CD14-positive monocyte (primary cell): Measurements from ENCODE around the gene CLTCL1. TPM values are rescaled to one million over a fixed set of nuclear protein-coding genes. Genes with fewer than 3 reads are reported as not detected.

Source experiments
- DNase-seq, 3 donors: peaks; one replicate each; pipeline ENCODE4 v3.0.0-alpha.2; 2011 to 2022
- H2AFZ ChIP-seq: 2 replicates; pipeline ENCODE4 v1.6.0; 2012; ENCODE audit warnings: mild to moderate bottlenecking, low read depth, low read length, inconsistent platforms; ENCODE audit not compliant: insufficient read depth, poor library complexity, severe bottlenecking
- H3K27ac ChIP-seq, 2 donors: 1 replicate in 1 of 2; 2 replicates in 1 of 2; pipeline ENCODE4 v1.5.1; 2012 to 2013; ENCODE audit warnings: low read length in 2 of 2, control low read depth in 1 of 2, inconsistent platforms in 1 of 2, low read depth in 1 of 2, mild to moderate bottlenecking in 1 of 2
- H3K27me3 ChIP-seq, 2 donors: one replicate each; pipeline versions ENCODE4 v1.6.0 to v1.6.1; 2011 to 2013; ENCODE audit warnings: low read length in 2 of 2; ENCODE audit not compliant: control insufficient read depth in 2 of 2, insufficient read depth in 2 of 2
- H3K36me3 ChIP-seq, 2 donors: replicated peaks in 1 of 2; 1 replicate in 1 of 2; 2 replicates in 1 of 2; pipeline versions ENCODE4 v1.5.1 to v1.6.1; 2012 to 2013; ENCODE audit warnings: low read length in 2 of 2, control low read depth in 1 of 2, inconsistent platforms in 1 of 2, mild to moderate bottlenecking in 1 of 2; ENCODE audit not compliant: insufficient read depth in 2 of 2, control insufficient read depth in 1 of 2
- H3K4me1 ChIP-seq, 2 donors: 1 replicate in 1 of 2; 2 replicates in 1 of 2; pipeline versions ENCODE4 v1.5.1 to v1.6.1; 2012 to 2013; ENCODE audit warnings: low read length in 2 of 2, control low read depth in 1 of 2, inconsistent platforms in 1 of 2, mild to moderate bottlenecking in 1 of 2, moderate library complexity in 1 of 2; ENCODE audit not compliant: insufficient read depth in 2 of 2, control insufficient read depth in 1 of 2
- H3K4me2 ChIP-seq: replicated peaks from 2 replicates; pipeline ENCODE3; 2012; ENCODE audit warnings: low read length, moderate library complexity, mild to moderate bottlenecking; ENCODE audit not compliant: poor library complexity, severe bottlenecking; ENCODE audit errors: extremely low read depth
- H3K4me3 ChIP-seq, 3 experiments: fragments of 200-600 bp in 1 of 3; sonication (generic) in 1 of 3; replicated peaks in 1 of 3; 1 replicate in 2 of 3; 2 replicates in 1 of 3; pipeline ENCODE4 v1.5.1; 2011 to 2013; ENCODE audit warnings: low read length in 3 of 3, mild to moderate bottlenecking in 3 of 3, control low read depth in 2 of 3, low read depth in 2 of 3, inconsistent platforms in 1 of 3, moderate library complexity in 1 of 3
- H3K79me2 ChIP-seq: 2 replicates; pipeline ENCODE4 v1.6.0; 2012; ENCODE audit warnings: mild to moderate bottlenecking, control low read depth, inconsistent platforms, low read length, moderate library complexity; ENCODE audit not compliant: insufficient read depth
- H3K9ac ChIP-seq: 2 replicates; pipeline ENCODE4 v1.6.0; 2017; ENCODE audit warnings: low read length, mild to moderate bottlenecking; ENCODE audit not compliant: insufficient read depth, poor library complexity, severe bottlenecking
- H3K9me3 ChIP-seq, 2 donors: replicated peaks in 1 of 2; 1 replicate in 1 of 2; 2 replicates in 1 of 2; pipeline versions ENCODE4 v1.5.1 to v1.6.1; 2012 to 2013; ENCODE audit warnings: low read length in 2 of 2, control low read depth in 1 of 2; ENCODE audit not compliant: control insufficient read depth in 1 of 2, insufficient read depth in 1 of 2
- H4K20me1 ChIP-seq: 2 replicates; pipeline ENCODE4 v1.6.0; 2012; ENCODE audit warnings: mild to moderate bottlenecking, low read length, control low read depth, moderate library complexity; ENCODE audit not compliant: insufficient read depth
- H3K27ac Mint-ChIP-seq, 7 donors: one replicate each; pipeline ENCODE4 v1.8.0; 2020; ENCODE audit warnings: mild to moderate bottlenecking in 7 of 7, mixed read lengths in 7 of 7, moderate library complexity in 6 of 7, inconsistent platforms in 2 of 7
- H3K27me3 Mint-ChIP-seq, 3 donors: one replicate each; pipeline ENCODE4 v1.8.0; 2021 to 2022; ENCODE audit warnings: low read depth in 3 of 3, mild to moderate bottlenecking in 3 of 3, mixed read lengths in 3 of 3, moderate library complexity in 3 of 3, inconsistent platforms in 1 of 3
- H3K36me3 Mint-ChIP-seq, 2 donors: one replicate each; pipeline ENCODE4 v1.8.0; 2020; ENCODE audit warnings: mixed read lengths in 2 of 2, inconsistent platforms in 1 of 2, mild to moderate bottlenecking in 1 of 2
- H3K4me1 Mint-ChIP-seq: one replicate; pipeline ENCODE4 v1.8.0; 2020; ENCODE audit warnings: mild to moderate bottlenecking, mixed read lengths
- H3K4me3 Mint-ChIP-seq, 2 donors: one replicate each; pipeline ENCODE4 v1.8.0; 2020; ENCODE audit warnings: mild to moderate bottlenecking in 2 of 2, mixed read lengths in 2 of 2, moderate library complexity in 1 of 2
- H3K9me3 Mint-ChIP-seq, 7 donors: one replicate each; pipeline ENCODE4 v1.8.0; 2020 to 2022; ENCODE audit warnings: mixed read lengths in 7 of 7, mild to moderate bottlenecking in 6 of 7, moderate library complexity in 6 of 7, inconsistent platforms in 2 of 7
- WGBS: methylation state at CpG from one replicate; pipeline ENCODE4 v1.1.5; 2013; ENCODE audit warnings: missing lambda C conversion rate; ENCODE audit not compliant: insufficient coverage; 5-methylcytosine and 5-hydroxymethylcytosine counted together
- intact Hi-C, 2 donors: fragments of 100-400 bp; cut with micrococcal nuclease; formaldehyde crosslinking; loops; one replicate each; pipeline versions ENCODE4 v1.15.0 to v1.15.1; 2023
- polyA plus RNA-seq, 3 donors: library from polyadenylated mRNA; depleted of rRNA in 1 of 3; unstranded in 2 of 3; stranded (reverse) in 1 of 3; fragments of 300-500 nt in 2 of 3; fragments of >200 nt in 1 of 3; fragmentation: Illumina TruSeq in 2 of 3; gene quantifications; 1 replicate in 2 of 3; 2 replicates in 1 of 3; pipeline ENCODE4 v1.2.3, GENCODE V29; 2012 to 2021
- TF ChIP-seq, protein P1 (sequence below): fragments of 200-600 bp; IDR thresholded peaks from one replicate; pipeline ENCODE4 v1.8.0; 2022; ENCODE audit warnings: antibody characterized with exemption, mild to moderate bottlenecking

Gene CLTCL1
- polyA plus RNA-seq, 3 donors: 5.1 to 17.0 (median 6.1) TPM

DNA sequence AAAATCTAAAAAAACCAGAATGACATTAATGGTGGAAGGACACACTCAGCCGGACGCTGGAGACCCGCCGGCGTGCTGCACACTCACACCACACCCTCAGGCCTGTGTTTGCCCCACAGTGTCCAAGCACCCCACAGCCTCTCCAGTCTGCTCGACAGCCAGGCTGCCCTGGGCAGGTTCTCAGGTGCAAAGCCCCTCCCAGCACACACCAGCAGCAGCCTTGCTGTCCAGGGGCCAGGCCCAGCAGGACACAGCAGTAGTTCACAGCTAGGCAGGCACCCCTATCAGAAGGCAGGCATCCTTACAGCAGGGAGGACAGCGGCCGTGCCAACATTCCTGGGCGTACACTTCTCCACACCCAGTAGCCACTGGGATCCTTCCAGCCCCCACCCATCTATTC lies 111.3 kb downstream of the CLTCL1 start:
- Histone ChIP-seq H3K4me3 (no peak overlapping the region), H3K79me2 (no peaks in the 10 kb centered on the region), H3K27ac (no peak overlapping the region), H3K4me2 (no peak overlapping the region), H4K20me1 (peaks cover 6% of the 10 kb centered on the region), H3K9ac (no peak overlapping the region), H3K9me3 (no peaks in the 10 kb centered on the region), H2AFZ (no peak overlapping the region), H3K27me3 (no peaks in the 10 kb centered on the region), H3K4me1 (peaks cover 15 to 25% of the 10 kb centered on the region in 2 donors), H3K36me3 (peaks cover 7 to 20% of the 10 kb centered on the region in 2 donors)
- TF ChIP-seq, protein P1, sequence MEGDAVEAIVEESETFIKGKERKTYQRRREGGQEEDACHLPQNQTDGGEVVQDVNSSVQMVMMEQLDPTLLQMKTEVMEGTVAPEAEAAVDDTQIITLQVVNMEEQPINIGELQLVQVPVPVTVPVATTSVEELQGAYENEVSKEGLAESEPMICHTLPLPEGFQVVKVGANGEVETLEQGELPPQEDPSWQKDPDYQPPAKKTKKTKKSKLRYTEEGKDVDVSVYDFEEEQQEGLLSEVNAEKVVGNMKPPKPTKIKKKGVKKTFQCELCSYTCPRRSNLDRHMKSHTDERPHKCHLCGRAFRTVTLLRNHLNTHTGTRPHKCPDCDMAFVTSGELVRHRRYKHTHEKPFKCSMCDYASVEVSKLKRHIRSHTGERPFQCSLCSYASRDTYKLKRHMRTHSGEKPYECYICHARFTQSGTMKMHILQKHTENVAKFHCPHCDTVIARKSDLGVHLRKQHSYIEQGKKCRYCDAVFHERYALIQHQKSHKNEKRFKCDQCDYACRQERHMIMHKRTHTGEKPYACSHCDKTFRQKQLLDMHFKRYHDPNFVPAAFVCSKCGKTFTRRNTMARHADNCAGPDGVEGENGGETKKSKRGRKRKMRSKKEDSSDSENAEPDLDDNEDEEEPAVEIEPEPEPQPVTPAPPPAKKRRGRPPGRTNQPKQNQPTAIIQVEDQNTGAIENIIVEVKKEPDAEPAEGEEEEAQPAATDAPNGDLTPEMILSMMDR: no peak
- peaks cover 0 to 3% (median 2%) of the 10 kb centered on the region in 3 donors for H3K27me3 Mint-ChIP-seq
- H3K4me3 Mint-ChIP-seq: no peak overlapping the region
- peaks cover 9% of the 10 kb centered on the region for H3K4me1 Mint-ChIP-seq
- intact Hi-C loops: no loop called here
- 95% methylated on average over 9 of the region's 9 CpGs for WGBS
- peaks cover 14 to 23% of the 10 kb centered on the region in 2 donors for H3K36me3 Mint-ChIP-seq
- peaks cover 0 to 2% (median 0%) of the 10 kb centered on the region in 7 donors for H3K9me3 Mint-ChIP-seq
- peak overlapping the region in 2 of 7 donors; percentile 35 to 41 for H3K27ac Mint-ChIP-seq
- DNase-seq: no peak

DNA sequence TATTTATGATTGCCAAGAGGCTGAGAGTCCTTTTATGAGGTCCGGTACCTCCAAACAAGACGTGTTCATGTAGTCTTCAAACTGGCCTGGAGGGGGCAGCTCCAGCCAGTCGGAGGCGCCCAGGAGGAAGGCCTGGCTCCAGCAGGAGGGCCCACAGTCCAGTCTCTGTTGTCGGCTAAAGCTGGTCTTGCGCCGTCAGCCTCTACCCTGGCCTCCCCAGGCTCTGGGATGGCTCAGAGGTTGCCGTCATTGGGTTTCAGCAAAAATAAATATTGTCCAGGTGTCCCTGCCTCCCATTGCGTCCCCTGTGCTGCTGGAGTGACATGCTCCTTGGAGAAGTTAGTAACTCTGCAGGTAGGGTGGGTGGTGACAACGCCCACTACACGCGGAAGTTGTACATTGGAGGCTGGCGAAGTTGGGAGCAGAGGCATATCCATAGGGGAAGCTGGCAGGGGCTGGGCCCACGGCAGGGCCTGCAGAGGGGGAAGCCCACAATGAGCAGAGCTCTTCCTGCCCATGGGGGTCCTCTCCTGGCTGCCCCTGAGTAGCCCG lies 111.9 kb downstream of the CLTCL1 start:
- peaks cover 9 to 17% of the 10 kb centered on the region in 2 donors for H3K36me3 Mint-ChIP-seq
- intact Hi-C loops: loop anchor here (2.0 to 5.0 kb wide), 2 partner anchors 113 kb away; partner anchors contain the start of gene CLTCL1 (in 1 of the 2)
- Histone ChIP-seq H3K4me1 (peaks cover 21 to 32% of the 10 kb centered on the region in 2 donors), H4K20me1 (peaks cover 10% of the 10 kb centered on the region), H2AFZ (peak overlapping the region; percentile 83), H3K79me2 (no peaks in the 10 kb centered on the region), H3K27me3 (no peaks in the 10 kb centered on the region), H3K9me3 (no peaks in the 10 kb centered on the region), H3K4me2 (peak overlapping the region; percentile 96), H3K36me3 (peaks cover 7 to 19% of the 10 kb centered on the region in 2 donors), H3K4me3 (peak overlapping the region; percentile 49 to 83 (median 53)), H3K9ac (no peak overlapping the region), H3K27ac (no peak overlapping the region)
- TF ChIP-seq, protein P1: peak; percentile 74
- peaks cover 0 to 2% (median 0%) of the 10 kb centered on the region in 7 donors for H3K9me3 Mint-ChIP-seq
- 31% methylated on average over 14 of the region's 15 CpGs for WGBS
- H3K4me1 Mint-ChIP-seq: peaks cover 14% of the 10 kb centered on the region
- H3K27me3 Mint-ChIP-seq: peaks cover 0 to 3% (median 2%) of the 10 kb centered on the region in 3 donors
- peak overlapping the region; percentile 74 to 77 for H3K4me3 Mint-ChIP-seq
- H3K27ac Mint-ChIP-seq: peak overlapping the region in 2 of 7 donors; percentile 63 to 75
- DNase-seq: peak; percentile 36 to 63 (median 48)
